A549 treated with DMSO at 1 μM for 4 hours (cell line): ENCODE results near the gene COL4A1. TPM values are rescaled to one million over a fixed set of nuclear protein-coding genes. Genes with fewer than 3 reads are reported as not detected.

ENCODE experiments used
- total RNA-seq: library from RNA; stranded (reverse); fragments of 200-300 nt; extraction: Qiagen RNA extraction; gene quantifications from 5 replicates; pipeline ENCODE4 v1.2.3, GENCODE V29; 2022; ENCODE audit warnings: low read depth

Gene COL4A1
- 79.5 to 108 TPM (median 95.5 TPM) in 5 replicates for total RNA-seq

GRCh38 chr13:110306960-110307766, at the start of gene COL4A1, which contains the start of gene COL4A2:
COL4A1 (minus strand) TSS chr13:110307157; CDS start chr13:110307027, 130 bp downstream.
COL4A2 (plus strand) TSS chr13:110307284; CDS start chr13:110307904, 620 bp downstream.

Other genes with a start within 250 kb of the COL4A1 start
- gene COL4A2, start 127 bp upstream of the COL4A1 start, total RNA-seq, result 136 to 167 TPM (median 163 TPM) in 5 replicates